CD14-positive monocyte (primary cell): ENCODE results near the gene NDUFAF2. TPM values are rescaled to one million over a fixed set of nuclear protein-coding genes. Genes with fewer than 3 reads are reported as not detected.

Experiments used
- DNase-seq, 3 donors: peaks; one replicate each; pipeline ENCODE4 v3.0.0-alpha.2; 2011 to 2022
- H2AFZ ChIP-seq: 2 replicates; pipeline ENCODE4 v1.6.0; 2012; ENCODE audit warnings: mild to moderate bottlenecking, low read depth, low read length, inconsistent platforms; ENCODE audit not compliant: insufficient read depth, poor library complexity, severe bottlenecking
- H3K27ac ChIP-seq, 2 donors: 1 replicate in 1 of 2; 2 replicates in 1 of 2; pipeline ENCODE4 v1.5.1; 2012 to 2013; ENCODE audit warnings: low read length in 2 of 2, control low read depth in 1 of 2, inconsistent platforms in 1 of 2, low read depth in 1 of 2, mild to moderate bottlenecking in 1 of 2
- H3K27me3 ChIP-seq, 2 donors: one replicate each; pipeline versions ENCODE4 v1.6.0 to v1.6.1; 2011 to 2013; ENCODE audit warnings: low read length in 2 of 2; ENCODE audit not compliant: control insufficient read depth in 2 of 2, insufficient read depth in 2 of 2
- H3K36me3 ChIP-seq, 2 donors: replicated peaks in 1 of 2; 1 replicate in 1 of 2; 2 replicates in 1 of 2; pipeline versions ENCODE4 v1.5.1 to v1.6.1; 2012 to 2013; ENCODE audit warnings: low read length in 2 of 2, control low read depth in 1 of 2, inconsistent platforms in 1 of 2, mild to moderate bottlenecking in 1 of 2; ENCODE audit not compliant: insufficient read depth in 2 of 2, control insufficient read depth in 1 of 2
- H3K4me1 ChIP-seq, 2 donors: 1 replicate in 1 of 2; 2 replicates in 1 of 2; pipeline versions ENCODE4 v1.5.1 to v1.6.1; 2012 to 2013; ENCODE audit warnings: low read length in 2 of 2, control low read depth in 1 of 2, inconsistent platforms in 1 of 2, mild to moderate bottlenecking in 1 of 2, moderate library complexity in 1 of 2; ENCODE audit not compliant: insufficient read depth in 2 of 2, control insufficient read depth in 1 of 2
- H3K4me2 ChIP-seq: replicated peaks from 2 replicates; pipeline ENCODE3; 2012; ENCODE audit warnings: low read length, moderate library complexity, mild to moderate bottlenecking; ENCODE audit not compliant: poor library complexity, severe bottlenecking; ENCODE audit errors: extremely low read depth
- H3K4me3 ChIP-seq, 3 experiments: fragments of 200-600 bp in 1 of 3; sonication (generic) in 1 of 3; replicated peaks in 1 of 3; 1 replicate in 2 of 3; 2 replicates in 1 of 3; pipeline ENCODE4 v1.5.1; 2011 to 2013; ENCODE audit warnings: low read length in 3 of 3, mild to moderate bottlenecking in 3 of 3, control low read depth in 2 of 3, low read depth in 2 of 3, inconsistent platforms in 1 of 3, moderate library complexity in 1 of 3
- H3K79me2 ChIP-seq: 2 replicates; pipeline ENCODE4 v1.6.0; 2012; ENCODE audit warnings: mild to moderate bottlenecking, control low read depth, inconsistent platforms, low read length, moderate library complexity; ENCODE audit not compliant: insufficient read depth
- H3K9ac ChIP-seq: 2 replicates; pipeline ENCODE4 v1.6.0; 2017; ENCODE audit warnings: low read length, mild to moderate bottlenecking; ENCODE audit not compliant: insufficient read depth, poor library complexity, severe bottlenecking
- H3K9me3 ChIP-seq, 2 donors: replicated peaks in 1 of 2; 1 replicate in 1 of 2; 2 replicates in 1 of 2; pipeline versions ENCODE4 v1.5.1 to v1.6.1; 2012 to 2013; ENCODE audit warnings: low read length in 2 of 2, control low read depth in 1 of 2; ENCODE audit not compliant: control insufficient read depth in 1 of 2, insufficient read depth in 1 of 2
- H4K20me1 ChIP-seq: 2 replicates; pipeline ENCODE4 v1.6.0; 2012; ENCODE audit warnings: mild to moderate bottlenecking, low read length, control low read depth, moderate library complexity; ENCODE audit not compliant: insufficient read depth
- H3K27ac Mint-ChIP-seq, 7 donors: one replicate each; pipeline ENCODE4 v1.8.0; 2020; ENCODE audit warnings: mild to moderate bottlenecking in 7 of 7, mixed read lengths in 7 of 7, moderate library complexity in 6 of 7, inconsistent platforms in 2 of 7
- H3K27me3 Mint-ChIP-seq, 3 donors: one replicate each; pipeline ENCODE4 v1.8.0; 2021 to 2022; ENCODE audit warnings: low read depth in 3 of 3, mild to moderate bottlenecking in 3 of 3, mixed read lengths in 3 of 3, moderate library complexity in 3 of 3, inconsistent platforms in 1 of 3
- H3K36me3 Mint-ChIP-seq, 2 donors: one replicate each; pipeline ENCODE4 v1.8.0; 2020; ENCODE audit warnings: mixed read lengths in 2 of 2, inconsistent platforms in 1 of 2, mild to moderate bottlenecking in 1 of 2
- H3K4me1 Mint-ChIP-seq: one replicate; pipeline ENCODE4 v1.8.0; 2020; ENCODE audit warnings: mild to moderate bottlenecking, mixed read lengths
- H3K4me3 Mint-ChIP-seq, 2 donors: one replicate each; pipeline ENCODE4 v1.8.0; 2020; ENCODE audit warnings: mild to moderate bottlenecking in 2 of 2, mixed read lengths in 2 of 2, moderate library complexity in 1 of 2
- H3K9me3 Mint-ChIP-seq, 7 donors: one replicate each; pipeline ENCODE4 v1.8.0; 2020 to 2022; ENCODE audit warnings: mixed read lengths in 7 of 7, mild to moderate bottlenecking in 6 of 7, moderate library complexity in 6 of 7, inconsistent platforms in 2 of 7
- WGBS: methylation state at CpG from one replicate; pipeline ENCODE4 v1.1.5; 2013; ENCODE audit warnings: missing lambda C conversion rate; ENCODE audit not compliant: insufficient coverage; 5-methylcytosine and 5-hydroxymethylcytosine counted together
- intact Hi-C, 2 donors: fragments of 100-400 bp; cut with micrococcal nuclease; formaldehyde crosslinking; loops; one replicate each; pipeline versions ENCODE4 v1.15.0 to v1.15.1; 2023
- polyA plus RNA-seq, 3 donors: library from polyadenylated mRNA; depleted of rRNA in 1 of 3; unstranded in 2 of 3; stranded (reverse) in 1 of 3; fragments of 300-500 nt in 2 of 3; fragments of >200 nt in 1 of 3; fragmentation: Illumina TruSeq in 2 of 3; gene quantifications; 1 replicate in 2 of 3; 2 replicates in 1 of 3; pipeline ENCODE4 v1.2.3, GENCODE V29; 2012 to 2021
- TF ChIP-seq, protein P1 (sequence below): fragments of 200-600 bp; IDR thresholded peaks from one replicate; pipeline ENCODE4 v1.8.0; 2022; ENCODE audit warnings: antibody characterized with exemption, mild to moderate bottlenecking

NDUFAF2 gene
- polyA plus RNA-seq, 3 donors = 5.9 to 29.5 (median 25.0) TPM

DNA sequence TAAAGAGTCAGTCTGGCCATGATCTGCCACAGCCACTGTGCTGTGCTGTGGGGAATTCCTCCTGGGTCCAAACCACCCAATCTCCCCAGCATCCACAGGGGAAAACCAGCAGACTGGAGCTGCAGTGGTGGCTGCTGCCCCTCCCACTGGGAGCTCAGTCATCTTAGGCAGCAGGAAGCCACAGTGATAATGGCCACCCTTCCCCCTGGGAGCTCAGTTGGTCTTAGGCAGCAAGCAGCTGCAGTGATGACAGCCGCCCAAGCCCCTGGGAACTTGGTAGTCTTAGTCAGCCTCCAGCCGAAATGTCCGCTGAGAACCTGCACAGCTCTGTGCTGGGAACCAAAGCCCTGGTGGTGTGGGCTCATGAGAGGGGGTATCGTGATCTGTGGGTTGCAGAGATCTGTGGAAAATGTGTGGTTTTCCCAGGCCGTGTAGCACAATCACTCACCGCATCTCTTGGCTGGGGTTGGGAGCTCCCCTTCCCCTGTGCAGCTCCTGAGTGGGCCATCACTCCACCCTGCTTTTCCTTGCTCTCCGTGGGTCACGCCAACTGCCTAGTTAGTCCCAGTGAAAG, 255.7 kb downstream of the NDUFAF2 start:
- H3K4me3 ChIP-seq = no peak overlapping the region
- Mint-ChIP-seq H3K4me3 (no peak overlapping the region), H3K36me3 (no peaks in the 10 kb centered on the region), H3K9me3 (peaks cover 16 to 33% (median 21%) of the 10 kb centered on the region in 7 donors), H3K27ac (no peak overlapping the region), H3K27me3 (peaks cover 0 to 2% (median 1%) of the 10 kb centered on the region in 3 donors), H3K4me1 (peaks cover 2% of the 10 kb centered on the region)
- intact Hi-C loops = no loop called here
- TF ChIP-seq, protein P1, sequence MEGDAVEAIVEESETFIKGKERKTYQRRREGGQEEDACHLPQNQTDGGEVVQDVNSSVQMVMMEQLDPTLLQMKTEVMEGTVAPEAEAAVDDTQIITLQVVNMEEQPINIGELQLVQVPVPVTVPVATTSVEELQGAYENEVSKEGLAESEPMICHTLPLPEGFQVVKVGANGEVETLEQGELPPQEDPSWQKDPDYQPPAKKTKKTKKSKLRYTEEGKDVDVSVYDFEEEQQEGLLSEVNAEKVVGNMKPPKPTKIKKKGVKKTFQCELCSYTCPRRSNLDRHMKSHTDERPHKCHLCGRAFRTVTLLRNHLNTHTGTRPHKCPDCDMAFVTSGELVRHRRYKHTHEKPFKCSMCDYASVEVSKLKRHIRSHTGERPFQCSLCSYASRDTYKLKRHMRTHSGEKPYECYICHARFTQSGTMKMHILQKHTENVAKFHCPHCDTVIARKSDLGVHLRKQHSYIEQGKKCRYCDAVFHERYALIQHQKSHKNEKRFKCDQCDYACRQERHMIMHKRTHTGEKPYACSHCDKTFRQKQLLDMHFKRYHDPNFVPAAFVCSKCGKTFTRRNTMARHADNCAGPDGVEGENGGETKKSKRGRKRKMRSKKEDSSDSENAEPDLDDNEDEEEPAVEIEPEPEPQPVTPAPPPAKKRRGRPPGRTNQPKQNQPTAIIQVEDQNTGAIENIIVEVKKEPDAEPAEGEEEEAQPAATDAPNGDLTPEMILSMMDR = no peak
- H3K9ac ChIP-seq = no peak overlapping the region
- DNase-seq = no peak
- peaks cover 3 to 9% of the 10 kb centered on the region in 2 donors for H3K9me3 ChIP-seq
- no peak overlapping the region for H3K27ac ChIP-seq
- no peaks in the 10 kb centered on the region for H3K36me3 ChIP-seq
- no peaks in the 10 kb centered on the region for H3K79me2 ChIP-seq
- no peak overlapping the region for H3K4me2 ChIP-seq
- no peaks in the 10 kb centered on the region for H3K27me3 ChIP-seq
- no peaks in the 10 kb centered on the region for H3K4me1 ChIP-seq
- WGBS = 100% methylated on average over 5 of the region's 8 CpGs
- no peak overlapping the region for H2AFZ ChIP-seq
- no peaks in the 10 kb centered on the region for H4K20me1 ChIP-seq

DNA sequence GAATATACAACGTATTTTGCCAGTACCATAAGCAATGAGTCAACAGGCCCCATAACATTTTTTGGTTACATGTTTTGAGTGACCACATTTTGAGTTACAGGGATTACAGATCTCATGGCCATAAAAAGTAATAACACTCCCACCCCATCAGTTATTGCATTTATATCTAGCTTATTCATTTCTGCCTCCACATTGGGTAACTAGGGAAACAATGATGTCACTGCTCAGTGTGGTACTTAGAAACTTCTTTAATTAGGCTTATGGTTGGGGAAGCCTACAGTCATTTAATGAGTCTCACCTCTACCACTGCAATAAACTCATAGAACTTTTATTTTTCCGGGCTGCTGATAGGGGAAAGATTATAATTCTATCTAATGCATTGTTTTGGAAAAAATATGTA, 257.2 kb downstream of the NDUFAF2 start:
- Histone ChIP-seq H4K20me1 (no peaks in the 10 kb centered on the region), H3K4me3 (no peak overlapping the region), H3K9me3 (peaks cover 3 to 13% of the 10 kb centered on the region in 2 donors), H3K79me2 (no peaks in the 10 kb centered on the region), H3K4me1 (no peaks in the 10 kb centered on the region), H3K36me3 (no peaks in the 10 kb centered on the region), H3K27ac (no peak overlapping the region), H3K4me2 (no peak overlapping the region), H2AFZ (no peak overlapping the region), H3K9ac (no peak overlapping the region), H3K27me3 (no peaks in the 10 kb centered on the region)
- no peak overlapping the region for H3K27ac Mint-ChIP-seq
- peaks cover 0 to 2% of the 10 kb centered on the region in 2 donors for H3K36me3 Mint-ChIP-seq
- TF ChIP-seq, protein P1 = no peak
- no peaks in the 10 kb centered on the region for H3K4me1 Mint-ChIP-seq
- no peak overlapping the region for H3K4me3 Mint-ChIP-seq
- peaks cover 26 to 41% (median 32%) of the 10 kb centered on the region in 7 donors for H3K9me3 Mint-ChIP-seq
- intact Hi-C loops = no loop called here
- WGBS = no CpG with 5 or more reads among the region's 2 CpGs
- DNase-seq = no peak
- H3K27me3 Mint-ChIP-seq = peaks cover 0 to 2% (median 1%) of the 10 kb centered on the region in 3 donors

Other genes starting within 250 kb of the NDUFAF2 start
- gene DEPDC1B, start 245.0 kb upstream of the NDUFAF2 start, polyA plus RNA-seq = under 1 TPM; 0.11 to 0.56 (median 0.14) TPM
- under 1 TPM; 0.21 to 0.36 (median 0.33) TPM for gene ELOVL7, start 100.9 kb upstream of the NDUFAF2 start, polyA plus RNA-seq
- gene ERCC8, start 135 bp upstream of the NDUFAF2 start, polyA plus RNA-seq = 10 to 100 TPM in 2 of 3 donors, 1 to 10 TPM in 1; 5.5 to 16.8 (median 10.6) TPM
- gene SMIM15, start 217.3 kb downstream of the NDUFAF2 start, polyA plus RNA-seq = 10 to 100 TPM in 2 of 3 donors, 1 to 10 TPM in 1; 7.0 to 43.4 (median 32.0) TPM